Activated T-cell treated with anti-CD3 and anti-CD28 coated beads for 48 hours (primary cell): ENCODE results near the gene ENTPD2.

Source experiments
- DNase-seq: peaks from one replicate; pipeline ENCODE4 v3.0.0-alpha.2; 2020; ENCODE audit warnings: low read depth

Gene ENTPD2

GRCh38 chr9:137030006-137030405 lies 23.9 kb downstream of the ENTPD2 start:
- DNase-seq, result no peak

- DNase-seq, result peak; percentile 71
Observed at GRCh38 chr9:137029058-137029936, 24.6 kb downstream of the ENTPD2 start.

GRCh38 chr9:137028263-137029057 lies 25.4 kb downstream of the ENTPD2 start:
- peak; percentile 70 for DNase-seq

- no peak for DNase-seq
Observed at GRCh38 chr9:137027369-137028262, 26.2 kb downstream of the ENTPD2 start, which contains the start of gene ABCA2. ABCA2 (minus strand) TSS chr9:137028237; CDS start chr9:137028140, 97 bp downstream.

- DNase-seq, result no peak
Observed at GRCh38 chr9:137026828-137027227, 27.0 kb downstream of the ENTPD2 start.

- DNase-seq, result no peak
Observed at GRCh38 chr9:137026384-137026783, 27.5 kb downstream of the ENTPD2 start.

GRCh38 chr9:137025517-137025966 lies 28.3 kb downstream of the ENTPD2 start:
- DNase-seq, result no peak

- DNase-seq, result no peak
Observed at GRCh38 chr9:137023583-137023991, 30.3 kb downstream of the ENTPD2 start.

GRCh38 chr9:137023157-137023556 lies 30.7 kb downstream of the ENTPD2 start:
- DNase-seq, result no peak

- no peak for DNase-seq
Observed at GRCh38 chr9:137022662-137023008, 31.2 kb downstream of the ENTPD2 start.

GRCh38 chr9:137021979-137022661 lies 31.7 kb downstream of the ENTPD2 start:
- peak; percentile 80 for DNase-seq

GRCh38 chr9:137021568-137021978 lies 32.3 kb downstream of the ENTPD2 start:
- no peak for DNase-seq

GRCh38 chr9:137020771-137021567 lies 32.9 kb downstream of the ENTPD2 start:
- no peak for DNase-seq

GRCh38 chr9:137019891-137020683 lies 33.8 kb downstream of the ENTPD2 start:
- no peak for DNase-seq

GRCh38 chr9:137018761-137019559 lies 34.9 kb downstream of the ENTPD2 start:
- no peak for DNase-seq

- no peak for DNase-seq
Observed at GRCh38 chr9:137017791-137018497, 35.9 kb downstream of the ENTPD2 start.

GRCh38 chr9:137017071-137017470 lies 36.8 kb downstream of the ENTPD2 start:
- no peak for DNase-seq

- no peak for DNase-seq
Observed at GRCh38 chr9:137016436-137016835, 37.4 kb downstream of the ENTPD2 start.
